Suprapubic skin (tissue), 4 donors: ENCODE results near the gene SLC9A8.

Source experiments
- EP300 ChIP-seq: sonication (generic); formaldehyde crosslinking; IDR thresholded peaks from one replicate; pipeline ENCODE4 v1.6.1; 2017; ENCODE audit warnings: antibody characterized with exemption
- POLR2AphosphoS5 ChIP-seq, 3 donors: sonication (generic); formaldehyde crosslinking; IDR thresholded peaks; one replicate each; pipeline ENCODE4 v1.6.1; 2017; ENCODE audit warnings: antibody characterized with exemption in 3 of 3

GRCh38 chr20:49856904-49857303, 44.3 kb downstream of the SLC9A8 start:
- TF ChIP-seq POLR2AphosphoS5 (IDR thresholded peaks at IDR 0.05) (no peak), EP300 (no peak)
